Posterior vena cava (tissue), 2 donors: ENCODE measurements around the gene SYPL1. TPM values are rescaled to one million over a fixed set of nuclear protein-coding genes. Genes with fewer than 3 reads are reported as not detected.
A peak's percentile ranks its signal among the peaks of the same experiment; 100 is the strongest.

ENCODE experiments used
- DNase-seq: peaks from one replicate; pipeline ENCODE4 v3.0.0-alpha.2; 2020; ENCODE audit warnings: low spot score
- intact Hi-C, 2 donors: fragments of 100-400 bp; cut with DNase I; formaldehyde crosslinking; loops; one replicate each; pipeline versions ENCODE4 v1.14.1 to v1.14.2; 2022 to 2023
- total RNA-seq, 2 donors: library from RNA; stranded (reverse); fragmentation: NEBNext Ultra II Directional; extraction: Animal tissue kit (Norgen Biotek cat#: 25700); gene quantifications; one replicate each; pipeline ENCODE4 v1.2.1, GENCODE V29; 2021
- donor health status: DM: yes; HTN: yes; CAD: no.
- donor health status: DM: yes; HTN: yes; CAD: no.

The SYPL1 gene
- total RNA-seq, 2 donors from 2014 or later = 81.4 to 89.8 TPM

DNA sequence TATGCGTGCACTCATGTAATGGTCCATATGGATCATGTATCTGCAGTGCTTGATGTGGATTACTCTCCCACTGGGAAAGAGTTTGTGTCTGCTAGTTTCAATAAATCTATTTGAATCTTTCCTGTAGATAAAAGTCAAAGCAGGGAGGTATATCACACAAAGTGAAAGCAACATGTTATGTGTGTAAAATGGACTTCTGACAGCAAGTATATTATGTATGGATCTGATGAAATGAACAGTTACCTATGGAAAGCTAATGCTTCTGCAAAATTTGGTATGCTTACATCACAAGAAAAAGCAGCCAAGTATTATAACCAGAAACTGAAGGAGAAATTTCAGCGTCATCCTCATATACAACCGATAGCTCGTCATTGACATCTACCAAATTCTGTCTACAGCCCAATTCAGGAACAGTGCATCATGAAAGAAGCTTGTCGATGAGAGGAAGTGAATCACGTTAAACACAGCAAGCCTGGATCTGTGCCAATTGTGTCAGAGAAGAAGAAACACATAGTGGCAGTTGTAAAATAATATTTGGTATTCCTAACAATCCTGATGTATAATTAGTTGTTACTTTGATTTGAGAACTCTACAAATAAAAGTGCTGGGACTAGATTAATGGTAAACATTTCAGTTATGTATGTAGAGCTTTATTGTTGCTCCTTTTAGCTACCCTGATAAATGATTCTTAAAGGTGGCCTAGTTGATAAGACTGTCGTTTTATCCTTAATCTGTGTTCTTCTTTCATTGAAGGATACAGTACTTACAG lies 14.2 kb upstream of the SYPL1 start:
- intact Hi-C loops = no loop called here
- no peak for DNase-seq

DNA sequence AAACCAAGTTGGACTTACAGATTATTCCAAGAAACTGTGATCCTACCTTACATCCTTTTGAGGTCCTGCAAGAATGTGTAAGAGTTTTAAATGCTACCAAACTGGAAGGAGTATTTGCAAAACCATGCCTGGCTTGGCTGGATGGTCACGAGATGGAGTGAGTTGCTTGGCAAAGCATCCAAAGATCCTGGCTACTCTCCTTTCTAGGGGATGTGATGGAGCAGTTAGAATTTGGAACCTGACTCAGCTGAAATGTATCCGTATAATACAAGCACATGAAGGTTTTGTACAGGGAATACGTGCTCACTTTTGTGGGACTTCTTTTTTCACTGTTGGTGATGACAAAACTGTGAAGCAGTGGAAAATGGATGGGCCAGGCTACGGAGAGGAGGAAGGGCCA lies 13.3 kb upstream of the SYPL1 start:
- DNase-seq = no peak
- intact Hi-C loops = no loop called here

DNA sequence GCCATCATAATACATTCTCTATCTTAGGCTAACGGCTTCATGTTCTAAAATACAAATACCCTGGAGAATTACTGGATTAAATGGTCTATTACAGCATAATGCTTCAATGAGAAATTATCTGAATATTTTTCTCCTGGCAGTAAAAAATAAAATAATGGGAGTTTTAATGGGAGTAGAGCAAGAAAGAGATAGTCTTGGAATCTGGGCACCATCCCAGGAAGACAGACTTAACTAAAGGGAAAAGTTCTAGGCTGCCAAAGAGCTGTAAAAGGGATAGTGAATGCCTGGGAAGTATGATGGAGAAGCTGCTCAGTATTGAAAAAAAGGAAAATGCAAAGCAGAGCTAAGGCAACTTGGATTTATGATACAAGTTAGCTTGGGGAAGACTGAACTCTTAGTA lies 12.1 kb upstream of the SYPL1 start:
- DNase-seq = no peak
- intact Hi-C loops = no loop called here

DNA sequence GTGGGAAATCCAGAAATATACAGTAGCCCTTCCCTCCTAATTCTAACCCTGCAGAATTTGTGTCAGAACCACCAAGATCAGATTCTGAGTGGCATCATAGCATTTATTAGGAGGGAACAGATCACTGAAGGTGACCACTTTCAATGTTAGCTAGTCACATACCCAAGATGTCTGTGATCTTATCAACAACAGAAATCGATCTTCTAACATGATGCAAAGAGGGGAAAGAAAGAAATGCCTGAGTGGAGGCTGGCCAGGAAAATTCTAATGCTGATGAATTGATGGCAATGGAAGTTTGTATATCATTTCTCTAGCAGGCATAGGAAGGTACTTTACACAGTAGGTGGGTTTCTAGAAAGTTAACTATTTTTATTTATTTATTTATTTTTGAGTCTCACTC lies 10.6 kb upstream of the SYPL1 start:
- no peak for DNase-seq
- intact Hi-C loops = no loop called here

DNA sequence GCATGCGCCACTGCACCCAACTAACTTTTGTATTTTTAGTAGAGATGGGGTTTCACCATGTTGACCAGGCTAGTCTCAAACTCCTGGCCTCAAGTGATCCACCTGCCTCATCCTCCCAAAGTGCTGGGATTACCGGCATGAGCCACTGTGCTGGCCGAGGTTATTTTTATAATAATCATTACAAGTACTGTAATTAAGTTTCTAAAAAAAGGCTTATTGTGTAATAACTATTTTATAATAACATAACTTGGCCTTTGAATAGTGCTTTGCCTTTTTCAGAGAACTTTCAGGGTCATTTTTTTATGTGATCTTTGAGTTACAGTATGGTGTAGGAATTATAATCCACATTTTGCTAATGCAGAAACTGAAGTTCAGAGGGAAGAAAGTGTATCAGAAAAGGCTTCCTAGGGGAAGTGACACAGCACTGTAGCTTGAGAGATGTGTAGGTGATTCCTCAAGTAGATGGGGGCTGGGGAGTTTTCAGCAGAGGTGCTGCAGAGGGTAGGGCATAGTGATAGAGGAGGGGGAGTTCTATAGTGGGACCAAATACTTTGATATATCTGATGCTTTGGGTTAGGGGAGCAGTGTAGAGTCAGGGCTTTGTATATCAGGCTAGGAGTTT lies 9.2 kb upstream of the SYPL1 start:
- intact Hi-C loops = no loop called here
- no peak for DNase-seq

DNA sequence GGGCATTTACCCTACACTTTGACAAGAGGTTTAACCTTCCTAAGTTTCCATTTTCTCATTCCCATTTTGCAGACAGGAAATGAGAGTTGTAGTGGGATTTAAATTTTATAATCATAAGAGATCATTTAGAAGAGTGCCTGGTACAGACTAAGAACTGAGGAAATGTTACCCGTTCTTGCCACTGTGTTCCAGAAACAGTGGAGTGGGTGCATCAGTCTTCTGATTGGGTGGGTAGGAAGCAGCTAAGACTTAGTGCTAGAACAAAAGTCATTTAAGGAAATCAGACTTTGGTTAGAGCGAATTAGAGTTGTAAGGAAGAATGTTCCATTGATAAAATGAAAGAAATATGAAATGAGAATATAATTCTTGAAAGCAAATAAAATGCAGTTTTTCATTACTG lies 8.4 kb upstream of the SYPL1 start:
- DNase-seq = no peak
- intact Hi-C loops = no loop called here

DNA sequence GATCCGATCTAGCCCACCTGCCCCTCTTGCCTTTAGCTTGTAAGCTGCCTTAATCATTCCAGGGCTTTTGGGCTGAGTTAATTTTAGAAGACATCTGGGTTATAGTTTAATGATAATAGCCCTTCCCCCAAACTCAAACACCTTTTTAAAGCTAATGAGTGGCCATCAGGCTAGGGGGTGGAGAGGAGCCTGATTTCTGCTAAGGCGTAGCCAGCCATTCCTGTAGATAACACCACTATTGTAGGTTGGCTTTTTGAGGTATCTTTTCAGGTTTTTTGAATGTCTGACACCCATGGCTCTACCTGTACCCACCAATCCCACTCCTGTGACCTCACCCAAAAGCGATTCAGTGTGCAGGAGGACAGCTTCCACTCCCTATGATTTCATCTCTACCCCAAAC lies 7.6 kb upstream of the SYPL1 start:
- DNase-seq = no peak
- intact Hi-C loops = loop anchor here (10.0 kb wide), 1 partner anchor 55 kb away; no protein-coding TSS in a partner anchor

DNA sequence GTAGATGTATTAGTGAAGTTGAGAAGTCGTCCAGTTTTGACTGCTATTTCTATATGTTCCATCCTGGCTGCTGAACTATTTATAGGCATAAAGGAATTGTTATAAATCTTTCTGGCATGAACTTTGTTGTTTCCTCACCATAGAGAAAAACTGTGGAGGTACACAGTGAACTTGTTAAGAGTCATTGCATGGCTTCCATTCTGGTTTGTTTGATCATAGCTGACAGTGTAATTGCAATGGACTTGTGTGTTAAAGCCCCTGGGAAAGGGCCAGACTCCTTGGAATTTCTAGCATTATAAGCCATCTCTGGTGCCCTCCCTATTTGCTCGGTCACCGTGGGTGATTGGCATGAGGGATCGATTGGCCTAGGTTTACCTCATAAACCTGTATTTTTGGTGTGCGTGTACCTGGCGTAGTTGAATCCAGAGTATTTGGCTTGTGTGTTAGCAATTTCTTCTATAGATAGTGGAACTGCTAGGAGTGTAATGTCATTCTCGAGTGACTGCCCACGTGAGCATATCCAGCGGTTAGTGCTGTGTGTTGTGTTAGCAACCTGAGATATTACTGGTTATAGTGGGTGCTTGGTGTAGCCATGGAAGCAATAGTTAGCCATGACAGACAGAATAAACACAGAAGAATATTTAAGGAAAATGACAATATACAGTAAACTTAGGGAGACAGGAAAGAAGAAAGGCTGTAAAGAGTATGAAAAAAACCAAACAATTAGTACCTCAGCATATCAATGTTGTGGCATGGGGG lies 5.9 kb upstream of the SYPL1 start:
- DNase-seq = no peak
- intact Hi-C loops = loop anchor here (10.0 kb wide), 1 partner anchor 53 kb away; no protein-coding TSS in a partner anchor

DNA sequence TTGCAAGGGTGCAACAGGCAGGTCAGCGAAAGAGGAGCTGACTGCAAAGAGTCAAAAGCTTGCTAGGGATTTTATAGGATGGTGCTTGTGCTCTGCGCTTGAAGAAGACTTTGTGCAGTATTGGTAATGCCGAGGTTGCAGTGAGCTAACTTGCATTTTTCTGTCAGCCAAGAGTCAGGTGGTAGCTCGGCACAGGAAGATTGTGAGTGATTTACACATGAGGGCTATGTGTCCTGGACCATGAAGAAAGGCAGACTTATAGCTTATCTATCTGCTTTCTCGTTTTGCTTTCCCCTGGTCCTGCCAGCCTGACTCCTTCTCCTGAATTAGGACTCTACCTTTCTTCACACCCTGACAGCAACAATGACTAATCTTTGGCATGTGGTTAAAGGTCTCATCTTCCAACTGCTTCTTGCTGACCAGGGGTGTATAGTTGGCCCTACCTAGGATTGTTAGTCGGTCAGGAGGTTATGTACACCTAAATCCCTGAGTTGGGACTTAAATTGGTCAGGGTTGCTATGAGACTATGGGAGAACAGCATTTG lies 4.1 kb upstream of the SYPL1 start:
- no peak for DNase-seq
- intact Hi-C loops = loop anchor here (10.0 kb wide), 1 partner anchor 51 kb away; no protein-coding TSS in a partner anchor

DNA sequence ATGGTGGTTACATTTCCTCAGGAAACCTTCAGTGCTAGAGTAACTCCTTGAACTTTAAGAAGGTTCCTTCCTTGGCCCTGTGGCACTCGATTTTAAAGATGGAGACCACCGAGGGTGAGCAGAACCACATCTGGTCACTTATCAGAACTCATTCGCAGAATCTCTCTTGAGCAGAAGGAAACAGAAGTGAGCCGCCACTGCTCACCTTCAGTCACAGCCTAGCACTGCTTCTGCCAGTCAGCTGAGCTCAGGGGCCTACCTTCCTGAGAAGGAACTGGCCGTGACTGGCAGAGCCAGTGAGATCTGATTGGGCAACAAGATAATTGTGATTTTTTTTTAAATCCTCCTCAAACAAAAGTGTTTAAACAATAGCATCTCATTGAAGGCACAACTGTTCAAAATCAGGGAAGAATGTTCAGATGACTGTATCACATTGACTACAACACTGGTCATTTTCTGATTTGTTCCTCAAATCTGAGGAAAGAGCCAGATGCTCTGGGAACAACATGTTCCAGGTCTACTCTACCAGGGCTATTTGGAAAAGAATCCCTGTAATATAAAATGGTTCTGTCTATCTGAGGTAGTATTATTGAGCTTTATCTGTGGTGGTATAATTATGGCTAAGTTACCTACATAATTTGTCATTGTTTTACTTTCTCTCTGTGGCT lies 2.7 kb upstream of the SYPL1 start:
- intact Hi-C loops = loop anchor here (5.0 to 10.0 kb wide), 2 partner anchors 50 to 1472 kb away; no protein-coding TSS in a partner anchor
- DNase-seq = no peak

DNA sequence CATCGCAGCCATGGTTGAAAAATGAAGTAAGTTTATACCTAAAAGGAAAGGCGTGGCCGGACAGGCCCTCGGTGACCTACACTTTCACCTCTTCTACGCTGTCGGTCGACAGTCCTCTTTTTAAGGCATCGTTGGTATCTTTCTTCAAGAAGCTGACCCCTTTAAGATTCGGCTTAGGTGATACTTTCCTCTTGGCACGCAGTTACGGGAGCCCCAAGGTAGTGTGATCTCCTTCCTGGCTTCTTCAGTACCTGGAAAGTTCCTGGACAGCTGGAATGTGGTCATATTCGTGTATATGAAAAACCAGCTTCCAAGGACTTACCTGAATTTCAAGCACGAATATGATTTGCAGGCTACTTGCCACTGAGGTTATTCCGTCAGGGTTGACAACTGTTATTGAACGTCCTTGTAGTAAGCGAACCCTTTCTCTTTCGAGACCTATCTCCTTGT lies 885 bp upstream of the SYPL1 start:
- DNase-seq = no peak
- intact Hi-C loops = loop anchor here (5.0 to 10.0 kb wide), 2 partner anchors 48 to 1474 kb away; no protein-coding TSS in a partner anchor

DNA sequence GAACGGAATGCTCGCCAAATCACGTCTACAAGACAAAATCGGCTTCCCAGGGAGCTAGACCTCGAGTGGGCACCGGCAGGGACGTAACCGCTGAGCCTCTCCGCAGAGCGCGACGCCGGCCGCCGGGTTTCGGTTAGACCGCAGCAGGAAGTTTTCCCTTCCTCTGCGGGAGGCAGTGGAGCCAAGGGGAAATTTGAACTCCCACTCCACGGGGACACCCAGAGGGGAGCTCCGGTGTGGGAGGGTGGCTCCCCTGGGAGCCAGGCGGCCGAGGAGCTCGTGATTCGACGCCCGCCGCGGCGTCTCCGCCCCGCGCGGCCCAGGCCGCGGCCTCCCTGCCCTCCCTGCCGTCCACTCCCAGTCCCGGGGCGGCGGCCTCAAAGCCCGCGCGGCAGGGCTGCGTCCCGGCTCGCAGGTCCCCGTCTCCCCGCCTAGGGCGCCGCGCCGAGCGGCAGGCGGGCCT lies 426 bp downstream of the SYPL1 start:
- intact Hi-C loops = loop anchor here (5.0 to 10.0 kb wide), 2 partner anchors 47 to 1476 kb away; no protein-coding TSS in a partner anchor
- peak; percentile 91 for DNase-seq

DNA sequence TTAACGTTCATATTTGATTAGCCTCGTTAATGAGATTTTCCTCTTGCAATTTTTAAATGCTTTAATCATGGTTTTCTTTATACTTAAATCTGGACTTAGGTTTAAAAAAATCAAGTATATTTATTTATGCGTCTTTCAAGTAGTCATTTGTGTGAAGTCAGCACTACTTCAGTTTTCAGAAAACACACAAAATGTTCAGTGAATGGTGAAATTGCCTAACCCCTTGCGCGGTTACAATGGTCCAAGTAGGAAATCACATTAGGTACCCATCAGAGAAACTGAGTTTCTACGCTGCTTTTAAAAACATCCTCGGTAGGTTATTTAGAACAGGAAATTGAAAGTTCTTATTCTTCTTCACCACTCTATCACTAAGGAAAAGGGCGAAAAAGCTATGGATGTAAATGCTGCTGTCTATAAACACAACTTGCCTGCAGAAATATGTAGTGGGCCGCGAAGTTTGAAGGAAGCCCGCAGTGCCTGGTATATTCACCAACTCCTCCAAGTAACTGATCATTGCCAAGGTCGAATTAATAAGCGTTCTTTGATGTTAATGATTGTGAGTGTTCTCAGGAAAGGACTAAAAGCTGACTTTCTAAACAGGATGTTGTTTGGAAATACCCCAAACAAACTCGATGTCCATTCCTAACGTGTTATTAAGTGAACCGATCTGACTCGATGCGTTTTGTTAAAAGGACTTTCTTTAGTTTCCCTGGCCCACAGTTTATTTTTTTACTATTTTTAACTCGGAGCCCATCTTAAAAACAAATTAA lies 1.0 kb downstream of the SYPL1 start:
- no peak for DNase-seq
- intact Hi-C loops = loop anchor here (5.0 to 10.0 kb wide), 2 partner anchors 46 to 1476 kb away; no protein-coding TSS in a partner anchor

DNA sequence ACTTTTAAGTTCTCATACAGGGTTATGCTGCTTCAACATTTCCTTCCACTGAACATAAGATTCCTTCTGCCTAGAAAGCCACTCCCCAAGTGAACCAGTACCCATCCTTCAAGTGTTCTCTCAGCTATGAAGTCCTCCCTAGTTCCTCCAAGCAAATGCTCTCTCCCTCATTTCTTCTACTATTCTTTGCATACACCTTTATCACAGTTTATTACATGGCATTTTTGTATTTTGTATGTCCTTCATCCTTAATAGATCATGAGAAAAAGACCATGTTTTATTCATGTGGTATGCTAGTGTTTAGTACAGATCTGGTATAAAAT lies 1.9 kb downstream of the SYPL1 start:
- intact Hi-C loops = loop anchor here (5.0 to 10.0 kb wide), 2 partner anchors 45 to 1477 kb away; no protein-coding TSS in a partner anchor
- DNase-seq = no peak

DNA sequence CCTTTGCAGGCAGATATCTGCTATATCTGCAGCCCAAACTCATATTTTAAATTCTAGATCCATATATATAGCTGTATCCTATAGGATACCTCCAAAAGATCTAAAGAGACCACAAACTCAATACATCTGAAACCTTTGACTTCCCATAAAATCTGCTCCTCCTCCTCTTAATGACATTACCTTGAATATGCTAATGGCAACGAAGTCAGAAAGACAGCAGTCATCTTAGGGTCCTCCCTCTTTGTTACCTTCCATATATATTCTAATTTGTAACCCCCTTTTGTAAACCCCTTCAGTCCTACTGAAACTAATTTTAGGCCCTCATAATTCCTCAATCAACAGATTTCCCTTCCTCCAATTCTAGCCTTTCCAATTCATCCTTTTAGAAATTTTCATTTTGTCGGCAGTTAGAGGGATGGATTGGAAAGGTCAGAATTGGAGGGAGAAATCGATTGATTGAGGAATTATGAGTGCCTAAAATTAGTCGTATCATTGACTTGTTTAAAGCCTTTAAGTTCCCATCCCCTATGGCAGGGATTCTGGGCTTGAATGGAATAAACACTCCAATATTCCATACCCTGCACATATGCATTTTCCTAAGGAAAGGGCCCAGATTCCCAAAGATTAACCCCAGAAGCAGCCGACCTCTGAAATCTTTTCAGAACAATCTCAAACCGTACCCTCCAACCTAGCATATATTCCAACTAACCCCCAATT lies 2.4 kb downstream of the SYPL1 start:
- intact Hi-C loops = loop anchor here (5.0 to 10.0 kb wide), 2 partner anchors 45 to 1478 kb away; no protein-coding TSS in a partner anchor
- DNase-seq = no peak

DNA sequence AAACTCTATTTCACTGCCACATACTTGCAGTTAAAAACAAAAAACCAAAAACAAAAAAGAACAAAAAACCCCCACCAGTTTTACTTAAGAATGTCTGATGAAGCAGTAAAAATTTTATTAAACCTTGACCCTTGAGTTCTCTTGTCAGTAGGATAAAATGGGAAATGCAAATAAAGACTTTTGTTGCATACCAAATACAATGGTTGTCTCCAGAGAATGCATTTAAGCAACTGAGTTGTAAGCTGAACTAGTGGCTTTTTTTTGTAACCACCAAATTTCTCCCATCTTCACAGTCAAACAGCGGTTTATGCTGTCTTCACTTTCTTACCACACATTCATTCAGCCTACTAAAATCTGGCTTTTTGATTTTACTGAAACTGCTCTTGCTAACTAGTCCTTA lies 3.1 kb downstream of the SYPL1 start:
- DNase-seq = no peak
- intact Hi-C loops = no loop called here

DNA sequence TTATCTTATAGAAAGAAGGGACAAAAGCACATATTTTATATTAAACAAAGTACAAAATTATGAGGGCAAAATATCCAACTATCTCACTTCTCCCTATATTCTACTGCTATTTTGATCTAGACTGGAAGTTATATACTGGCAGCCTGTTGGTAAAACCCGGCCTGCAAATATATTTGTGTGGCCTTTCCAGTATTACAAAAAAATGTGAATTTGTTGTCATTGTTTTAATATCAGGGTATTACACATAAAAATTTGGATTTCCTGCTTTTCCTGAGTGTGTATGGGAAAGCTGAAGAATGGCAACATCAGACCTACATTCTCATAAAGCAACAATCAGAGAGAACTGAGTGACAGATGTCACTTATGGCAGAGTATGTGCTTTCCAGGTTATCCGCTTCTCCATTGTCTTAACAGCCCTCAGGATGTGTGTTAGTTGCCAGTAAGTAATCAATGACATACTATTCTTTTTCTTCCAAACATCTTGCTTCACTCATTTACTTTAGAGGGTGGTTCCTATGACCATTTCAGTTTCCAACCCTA lies 7.3 kb downstream of the SYPL1 start:
- intact Hi-C loops = loop anchor here in 1 of 2 donors (1.0 kb wide), 1 partner anchor 22 kb away; no protein-coding TSS in a partner anchor

More for the DNA sequence above, 7.3 kb downstream of the SYPL1 start:
- DNase-seq = no peak
